ENCODE results near the gene MAPT.

Gene MAPT

GRCh38 chr17:46028981-46029565 lies 134.7 kb downstream of the MAPT start:
- DNase-seq (ENCODE audit: low spot score) = no peak

- DNase-seq (ENCODE audit: low spot score) = no peak
Observed at GRCh38 chr17:46029627-46030026, 135.3 kb downstream of the MAPT start.

GRCh38 chr17:46030752-46031151 lies 136.4 kb downstream of the MAPT start:
- DNase-seq (ENCODE audit: low spot score) = no peak

- DNase-seq (ENCODE audit: low spot score) = no peak
Observed at GRCh38 chr17:46031440-46031839, 137.1 kb downstream of the MAPT start.

GRCh38 chr17:46031920-46032319 lies 137.6 kb downstream of the MAPT start:
- no peak for DNase-seq (ENCODE audit: low spot score)

- DNase-seq (ENCODE audit: low spot score) = no peak
Observed at GRCh38 chr17:46032909-46033308, 138.6 kb downstream of the MAPT start.

- DNase-seq (ENCODE audit: low spot score) = no peak
Observed at GRCh38 chr17:46033392-46033791, 139.0 kb downstream of the MAPT start.

- peak; percentile 45 for DNase-seq (ENCODE audit: low spot score)
Observed at GRCh38 chr17:46035112-46035818, 140.9 kb downstream of the MAPT start.

- no peak for DNase-seq (ENCODE audit: low spot score)
Observed at GRCh38 chr17:46036491-46036890, 142.1 kb downstream of the MAPT start.

GRCh38 chr17:46037722-46038255 lies 143.4 kb downstream of the MAPT start:
- no peak for DNase-seq (ENCODE audit: low spot score)

- no peak for DNase-seq (ENCODE audit: low spot score)
Observed at GRCh38 chr17:46038414-46038813, 144.1 kb downstream of the MAPT start.

- DNase-seq (ENCODE audit: low spot score) = no peak
Observed at GRCh38 chr17:46038937-46039336, 144.6 kb downstream of the MAPT start.

GRCh38 chr17:46039592-46040186 lies 145.3 kb downstream of the MAPT start:
- DNase-seq (ENCODE audit: low spot score) = no peak

- DNase-seq (ENCODE audit: low spot score) = no peak
Observed at GRCh38 chr17:46042246-46042645, 147.9 kb downstream of the MAPT start.

GRCh38 chr17:46042925-46043324 lies 148.6 kb downstream of the MAPT start:
- DNase-seq (ENCODE audit: low spot score) = no peak

- no peak for DNase-seq (ENCODE audit: low spot score)
Observed at GRCh38 chr17:46043606-46044005, 149.3 kb downstream of the MAPT start.

GRCh38 chr17:46044286-46044928 lies 150.1 kb downstream of the MAPT start:
- DNase-seq (ENCODE audit: low spot score) = peak; percentile 59

GRCh38 chr17:46044989-46045388 lies 150.6 kb downstream of the MAPT start:
- no peak for DNase-seq (ENCODE audit: low spot score)

- DNase-seq (ENCODE audit: low spot score) = no peak
Observed at GRCh38 chr17:46045639-46046038, 151.3 kb downstream of the MAPT start.

- DNase-seq (ENCODE audit: low spot score) = no peak
Observed at GRCh38 chr17:46046957-46047356, 152.6 kb downstream of the MAPT start.

GRCh38 chr17:46047398-46047797 lies 153.0 kb downstream of the MAPT start:
- no peak for DNase-seq (ENCODE audit: low spot score)

- no peak for DNase-seq (ENCODE audit: low spot score)
Observed at GRCh38 chr17:46047856-46048255, 153.5 kb downstream of the MAPT start.

GRCh38 chr17:46049656-46050055 lies 155.3 kb downstream of the MAPT start:
- no peak for DNase-seq (ENCODE audit: low spot score)

Data from CD4-positive, alpha-beta T cell treated with Interleukin-15 for 4 hours (primary cell).